ENCODE measurements around the gene NFIX.

DNA sequence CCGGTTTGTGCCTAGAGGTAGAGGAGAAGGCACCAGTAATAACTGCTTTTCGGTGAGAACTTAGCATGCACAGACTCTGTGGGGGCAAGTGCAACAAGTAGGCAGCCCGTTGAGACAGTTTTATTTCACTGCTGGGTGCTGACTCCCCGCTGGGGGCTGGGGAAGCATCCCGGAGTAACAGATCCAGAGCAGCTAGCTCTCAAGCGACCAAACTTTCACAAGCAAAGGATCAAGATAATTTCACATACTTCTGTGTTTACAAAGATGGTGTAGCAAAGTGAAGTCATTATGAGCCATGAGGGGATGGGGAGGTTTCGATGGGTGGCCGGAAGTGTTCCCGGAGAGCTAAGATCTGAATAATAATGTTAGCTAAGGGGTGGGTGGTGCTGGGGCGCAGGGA is 125.5 kb downstream of the NFIX start:
- no peak for TF ChIP-seq EZH2 (IDR thresholded peaks at IDR 0.05; ENCODE audit: borderline replicate concordance, low read depth, low read length, severe bottlenecking)
- TF ChIP-seq, protein P1, sequence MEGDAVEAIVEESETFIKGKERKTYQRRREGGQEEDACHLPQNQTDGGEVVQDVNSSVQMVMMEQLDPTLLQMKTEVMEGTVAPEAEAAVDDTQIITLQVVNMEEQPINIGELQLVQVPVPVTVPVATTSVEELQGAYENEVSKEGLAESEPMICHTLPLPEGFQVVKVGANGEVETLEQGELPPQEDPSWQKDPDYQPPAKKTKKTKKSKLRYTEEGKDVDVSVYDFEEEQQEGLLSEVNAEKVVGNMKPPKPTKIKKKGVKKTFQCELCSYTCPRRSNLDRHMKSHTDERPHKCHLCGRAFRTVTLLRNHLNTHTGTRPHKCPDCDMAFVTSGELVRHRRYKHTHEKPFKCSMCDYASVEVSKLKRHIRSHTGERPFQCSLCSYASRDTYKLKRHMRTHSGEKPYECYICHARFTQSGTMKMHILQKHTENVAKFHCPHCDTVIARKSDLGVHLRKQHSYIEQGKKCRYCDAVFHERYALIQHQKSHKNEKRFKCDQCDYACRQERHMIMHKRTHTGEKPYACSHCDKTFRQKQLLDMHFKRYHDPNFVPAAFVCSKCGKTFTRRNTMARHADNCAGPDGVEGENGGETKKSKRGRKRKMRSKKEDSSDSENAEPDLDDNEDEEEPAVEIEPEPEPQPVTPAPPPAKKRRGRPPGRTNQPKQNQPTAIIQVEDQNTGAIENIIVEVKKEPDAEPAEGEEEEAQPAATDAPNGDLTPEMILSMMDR (IDR thresholded peaks at IDR 0.05; ENCODE audit: borderline replicate concordance, extremely low read depth, low read length, poor library complexity, severe bottlenecking) = no peak
